ENCODE data around the gene RABGAP1.

DNA sequence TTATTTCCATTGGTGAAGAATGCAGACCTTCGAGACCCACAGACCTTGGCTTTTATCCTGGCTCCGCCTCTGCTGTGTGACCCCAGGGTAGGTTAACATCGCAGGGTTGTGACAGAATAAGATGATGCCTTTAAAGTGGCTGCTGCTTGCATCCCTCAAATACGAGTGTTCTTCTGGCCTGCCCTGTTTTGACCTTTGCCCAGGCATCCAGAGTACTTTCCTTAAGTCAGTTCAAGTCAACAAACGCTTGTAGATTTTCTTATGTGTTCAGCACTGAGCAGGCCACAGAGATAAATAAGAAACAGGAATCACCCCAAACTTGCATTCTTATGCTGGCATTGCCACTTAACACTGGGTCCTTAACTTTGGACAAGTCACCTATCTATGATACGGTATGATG is 142.9 kb downstream of the RABGAP1 start:
- TF ChIP-seq, protein P1, sequence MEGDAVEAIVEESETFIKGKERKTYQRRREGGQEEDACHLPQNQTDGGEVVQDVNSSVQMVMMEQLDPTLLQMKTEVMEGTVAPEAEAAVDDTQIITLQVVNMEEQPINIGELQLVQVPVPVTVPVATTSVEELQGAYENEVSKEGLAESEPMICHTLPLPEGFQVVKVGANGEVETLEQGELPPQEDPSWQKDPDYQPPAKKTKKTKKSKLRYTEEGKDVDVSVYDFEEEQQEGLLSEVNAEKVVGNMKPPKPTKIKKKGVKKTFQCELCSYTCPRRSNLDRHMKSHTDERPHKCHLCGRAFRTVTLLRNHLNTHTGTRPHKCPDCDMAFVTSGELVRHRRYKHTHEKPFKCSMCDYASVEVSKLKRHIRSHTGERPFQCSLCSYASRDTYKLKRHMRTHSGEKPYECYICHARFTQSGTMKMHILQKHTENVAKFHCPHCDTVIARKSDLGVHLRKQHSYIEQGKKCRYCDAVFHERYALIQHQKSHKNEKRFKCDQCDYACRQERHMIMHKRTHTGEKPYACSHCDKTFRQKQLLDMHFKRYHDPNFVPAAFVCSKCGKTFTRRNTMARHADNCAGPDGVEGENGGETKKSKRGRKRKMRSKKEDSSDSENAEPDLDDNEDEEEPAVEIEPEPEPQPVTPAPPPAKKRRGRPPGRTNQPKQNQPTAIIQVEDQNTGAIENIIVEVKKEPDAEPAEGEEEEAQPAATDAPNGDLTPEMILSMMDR (IDR thresholded peaks at IDR 0.05) = no peak
- TF ChIP-seq POLR2AphosphoS5 (IDR thresholded peaks at IDR 0.05) (no peak), POLR2A (IDR thresholded peaks at IDR 0.05; ENCODE audit: low read depth) (no peak)

Data from esophagus muscularis mucosa (tissue), 3 donors.